22Rv1 (cell line): ENCODE measurements around the gene FBN1.

ENCODE experiments used
- ZFX ChIP-seq: fragments of 450-650 bp; IDR thresholded peaks from 2 replicates; pipeline ENCODE4 v1.6.1; 2017; ENCODE audit warnings: antibody characterized with exemption, borderline replicate concordance
- TF ChIP-seq, protein P1 (sequence below): fragments of 450-650 bp; IDR thresholded peaks from 2 replicates; pipeline ENCODE4 v1.5.1; 2017; ENCODE audit warnings: mild to moderate bottlenecking

DNA sequence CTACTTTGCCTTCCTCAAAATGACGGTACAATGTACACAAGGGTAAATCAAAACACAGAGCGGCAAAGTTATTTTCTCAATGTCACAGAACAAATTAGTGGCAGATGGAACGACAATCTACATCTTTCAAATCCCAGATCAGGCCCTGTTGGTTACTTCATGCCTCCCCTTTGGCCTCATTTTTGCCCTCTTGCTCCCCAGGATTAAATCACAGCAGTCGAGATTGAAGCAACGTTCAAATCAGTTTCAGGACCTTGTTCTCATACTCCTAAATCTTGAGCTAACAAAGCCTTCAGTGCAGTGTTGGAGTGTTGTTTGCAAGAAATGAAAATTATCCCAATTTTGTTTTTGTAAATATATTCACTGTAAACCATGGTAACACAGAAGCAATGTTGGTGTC is 91.4 kb downstream of the FBN1 start:
- TF ChIP-seq, protein P1, sequence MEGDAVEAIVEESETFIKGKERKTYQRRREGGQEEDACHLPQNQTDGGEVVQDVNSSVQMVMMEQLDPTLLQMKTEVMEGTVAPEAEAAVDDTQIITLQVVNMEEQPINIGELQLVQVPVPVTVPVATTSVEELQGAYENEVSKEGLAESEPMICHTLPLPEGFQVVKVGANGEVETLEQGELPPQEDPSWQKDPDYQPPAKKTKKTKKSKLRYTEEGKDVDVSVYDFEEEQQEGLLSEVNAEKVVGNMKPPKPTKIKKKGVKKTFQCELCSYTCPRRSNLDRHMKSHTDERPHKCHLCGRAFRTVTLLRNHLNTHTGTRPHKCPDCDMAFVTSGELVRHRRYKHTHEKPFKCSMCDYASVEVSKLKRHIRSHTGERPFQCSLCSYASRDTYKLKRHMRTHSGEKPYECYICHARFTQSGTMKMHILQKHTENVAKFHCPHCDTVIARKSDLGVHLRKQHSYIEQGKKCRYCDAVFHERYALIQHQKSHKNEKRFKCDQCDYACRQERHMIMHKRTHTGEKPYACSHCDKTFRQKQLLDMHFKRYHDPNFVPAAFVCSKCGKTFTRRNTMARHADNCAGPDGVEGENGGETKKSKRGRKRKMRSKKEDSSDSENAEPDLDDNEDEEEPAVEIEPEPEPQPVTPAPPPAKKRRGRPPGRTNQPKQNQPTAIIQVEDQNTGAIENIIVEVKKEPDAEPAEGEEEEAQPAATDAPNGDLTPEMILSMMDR, result no peak
- no peak for TF ChIP-seq ZFX
